Activated CD4-positive, alpha-beta T cell treated with anti-CD3 and anti-CD28 coated beads, Interleukin-2, Interleukin-6, amounts not matched to agents 100 ng/mL and 50 ng/mL, durations not matched to agents 16 hours and 8 hours (primary cell): ENCODE data around the gene ANTXR1.
A peak's percentile ranks its signal among the peaks of the same experiment; 100 is the strongest.

ENCODE experiments used
- DNase-seq: peaks from one replicate; pipeline ENCODE4 v3.0.0-alpha.2; 2020

The ANTXR1 gene

DNA sequence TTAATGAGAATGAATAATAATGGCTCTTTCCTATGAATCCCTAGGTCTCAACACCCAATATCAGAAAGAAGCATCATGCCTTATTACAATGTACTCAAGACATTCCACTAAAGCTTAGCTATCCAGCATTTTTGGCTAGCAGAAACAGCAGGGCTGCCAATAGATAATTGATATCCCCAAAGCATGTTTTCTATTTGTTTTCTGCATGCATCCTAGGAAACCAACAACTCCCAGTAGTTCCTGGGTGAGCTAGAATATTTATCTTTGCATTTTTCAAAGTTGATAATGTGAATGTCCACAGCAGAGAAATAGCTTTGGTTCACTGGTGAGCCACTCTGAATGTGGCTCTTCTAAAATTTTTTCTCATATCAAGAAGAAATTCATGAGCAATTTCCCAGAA, 5.8 kb upstream of the ANTXR1 start:
- DNase-seq = no peak

- DNase-seq = no peak
Measured at GRCh38 chr2:69007603-69008002, 5.4 kb upstream of the ANTXR1 start.

- no peak for DNase-seq
Measured at GRCh38 chr2:69010437-69011194, 2.4 kb upstream of the ANTXR1 start.

GRCh38 chr2:69011611-69012157, 1.3 kb upstream of the ANTXR1 start:
- DNase-seq = no peak

DNA sequence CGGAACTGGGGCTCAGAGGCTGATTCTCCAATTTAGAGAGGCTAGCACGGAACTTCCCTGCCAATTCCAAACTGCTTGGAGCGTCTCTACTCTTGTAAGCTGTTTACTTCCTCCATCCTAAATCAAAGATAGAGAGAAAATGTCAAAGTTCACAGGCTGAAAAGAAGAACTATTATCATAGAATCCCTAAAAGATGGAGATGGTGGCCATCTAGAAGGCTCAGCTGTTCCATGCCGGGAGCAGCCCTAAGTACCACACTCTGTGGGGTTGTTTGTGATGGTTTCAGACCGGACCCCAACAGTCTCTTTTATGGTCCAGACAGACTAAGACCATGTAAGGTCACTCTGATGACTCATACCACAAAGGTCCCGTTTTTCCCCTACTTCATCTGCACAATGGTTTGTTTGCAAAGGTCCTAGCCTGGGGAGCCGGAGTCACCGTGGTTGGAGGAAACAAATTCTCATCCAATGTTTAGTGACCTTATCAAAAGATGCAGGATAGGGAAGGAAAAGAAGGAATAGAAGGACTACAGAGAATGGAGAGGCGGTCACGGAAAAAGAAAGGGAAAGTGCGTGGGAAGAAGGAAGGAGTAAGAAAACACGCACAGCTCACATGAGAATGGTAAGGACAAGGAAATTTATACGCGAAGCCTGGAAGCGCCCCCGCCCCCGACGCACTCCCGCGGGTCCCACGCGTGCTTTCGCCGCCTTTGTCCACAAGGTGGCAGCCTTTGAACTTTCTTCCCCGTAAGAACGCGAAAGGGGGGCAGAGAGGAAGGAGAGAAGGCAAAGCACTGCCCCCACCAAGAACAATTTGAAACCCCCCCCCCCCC, 453 bp upstream of the ANTXR1 start:
- peak; percentile 42 for DNase-seq

DNA sequence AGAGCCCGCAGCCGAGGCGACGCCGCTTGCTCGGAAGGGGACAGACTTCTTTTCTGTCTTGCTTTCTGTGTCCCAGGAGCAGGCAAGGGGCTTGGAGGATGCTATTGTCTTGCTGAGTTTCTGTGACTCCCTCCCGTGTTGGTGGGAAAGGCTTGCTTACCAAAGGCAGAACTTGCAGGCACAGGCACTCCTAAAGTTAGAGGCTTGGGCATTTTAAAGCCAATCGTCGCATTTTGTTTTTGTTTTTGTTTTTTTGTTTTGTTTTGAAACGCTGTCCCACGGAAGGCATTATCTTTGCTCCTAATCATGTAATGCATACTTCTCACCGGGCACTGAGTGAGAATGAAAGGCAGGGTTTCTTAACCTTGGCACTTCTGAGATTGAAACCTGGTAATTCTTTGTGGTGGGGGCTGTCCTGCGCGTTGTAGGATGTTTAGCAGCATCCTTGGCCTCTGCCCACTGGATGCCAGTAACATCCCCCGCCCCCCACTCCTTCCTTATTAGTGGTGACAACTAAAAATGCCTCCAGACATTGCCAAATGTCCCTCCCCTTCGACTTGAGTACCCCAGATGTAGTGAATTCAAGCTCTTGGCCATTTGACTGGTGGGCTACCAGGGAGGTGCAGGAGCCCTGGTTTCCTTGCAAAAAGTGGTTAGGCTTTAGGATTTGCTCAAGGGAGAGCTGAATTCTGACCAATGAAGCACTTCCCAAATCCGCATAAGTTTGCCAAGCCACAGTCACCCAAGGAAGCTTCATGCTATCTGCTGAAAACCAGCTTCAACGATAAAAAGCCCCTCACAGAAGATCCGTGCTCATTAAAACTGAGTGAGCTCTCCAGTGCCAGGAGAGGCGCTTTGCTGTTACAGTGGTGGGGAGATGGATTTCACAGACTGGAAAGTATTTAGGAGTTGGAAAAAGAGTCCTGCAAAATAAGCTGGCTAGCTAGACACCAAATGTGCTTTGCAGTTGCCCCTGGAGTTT, 1.2 kb downstream of the ANTXR1 start:
- peak; percentile 40 for DNase-seq

GRCh38 chr2:69017080-69017479, 4.1 kb downstream of the ANTXR1 start:
- DNase-seq = no peak

- no peak for DNase-seq
Measured at GRCh38 chr2:69017835-69018234, 4.9 kb downstream of the ANTXR1 start.

GRCh38 chr2:69018678-69019095, 5.7 kb downstream of the ANTXR1 start:
- no peak for DNase-seq

- no peak for DNase-seq
Measured at GRCh38 chr2:69020496-69021426, 7.8 kb downstream of the ANTXR1 start.

DNA sequence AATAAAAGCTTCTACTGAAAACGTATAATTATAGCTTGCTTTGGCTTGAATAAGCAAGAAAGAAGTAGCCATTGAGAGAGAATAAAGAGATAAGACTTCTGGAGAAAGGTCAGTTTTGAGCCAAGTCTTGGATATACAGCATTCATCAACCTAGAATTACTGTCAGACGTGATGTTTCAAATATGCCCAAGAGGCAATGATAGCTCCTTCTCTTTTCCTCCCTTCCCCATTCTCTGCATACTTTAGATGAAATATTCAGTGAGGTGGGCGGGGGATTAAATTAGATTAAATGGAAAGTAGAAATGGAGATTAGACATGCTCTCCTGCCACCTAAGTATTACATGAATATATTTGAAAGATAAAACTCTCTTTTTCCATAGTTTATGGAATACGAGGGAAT, 8.7 kb downstream of the ANTXR1 start:
- DNase-seq = no peak

- no peak for DNase-seq
Measured at GRCh38 chr2:69022548-69022947, 9.6 kb downstream of the ANTXR1 start.

DNA sequence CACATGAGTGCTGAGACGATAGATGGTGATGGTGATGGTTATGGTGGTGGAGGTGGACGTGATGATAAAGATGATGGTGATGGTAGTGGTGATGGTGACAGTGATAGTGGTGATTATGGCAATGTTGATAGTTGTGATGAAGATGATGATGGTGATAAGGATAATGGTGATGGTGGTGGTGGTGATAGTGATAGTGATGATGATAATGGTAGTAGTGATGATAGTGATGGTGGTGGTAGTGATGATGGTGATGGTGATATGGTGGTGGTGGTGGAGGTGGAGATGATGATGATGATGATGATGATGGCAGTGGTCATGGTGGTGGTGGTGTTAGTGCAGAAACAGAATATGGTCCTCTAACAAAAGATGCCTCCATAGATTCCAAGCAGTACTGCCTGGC, 10.3 kb downstream of the ANTXR1 start:
- no peak for DNase-seq

- peak; percentile 67 for DNase-seq
Measured at GRCh38 chr2:69026026-69026425, 13.0 kb downstream of the ANTXR1 start.

DNA sequence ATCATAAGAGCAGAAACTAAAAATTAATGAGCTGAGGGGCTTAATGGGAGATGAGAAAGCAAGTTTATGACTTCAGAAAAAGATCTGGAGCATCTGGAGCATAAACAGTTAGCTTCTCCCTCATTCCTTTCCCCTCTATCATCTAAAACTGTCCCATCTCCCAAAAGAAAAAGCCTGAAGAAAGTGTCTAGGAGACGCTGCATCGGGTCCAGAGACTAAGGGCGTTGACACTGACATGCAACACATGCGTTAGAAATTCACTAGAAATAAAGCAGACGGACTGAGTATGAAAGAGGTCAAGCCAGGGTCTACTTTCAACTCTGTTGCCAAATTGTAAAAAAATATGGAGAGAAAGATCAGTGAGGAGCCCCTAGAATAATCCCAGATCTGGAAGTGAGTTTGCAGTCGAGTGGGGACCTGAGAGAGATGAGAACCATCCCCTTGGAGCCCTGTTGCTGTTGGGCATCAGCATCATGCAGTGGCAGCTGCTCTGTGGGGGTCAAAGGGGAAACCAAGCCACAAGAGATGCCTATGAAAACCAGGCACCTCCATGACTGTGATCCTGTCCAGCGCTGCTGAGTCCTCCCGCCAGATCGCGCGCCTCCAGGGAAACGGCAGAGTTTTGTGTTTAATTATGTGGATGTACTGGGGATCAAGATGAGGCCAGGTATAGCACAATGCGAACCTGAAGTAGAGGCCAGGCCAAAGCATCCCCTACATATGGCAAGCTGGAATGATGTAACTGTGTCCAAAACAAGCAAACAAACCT, 13.9 kb downstream of the ANTXR1 start:
- no peak for DNase-seq

GRCh38 chr2:69030800-69031428, 17.9 kb downstream of the ANTXR1 start:
- DNase-seq = no peak

GRCh38 chr2:69031466-69031865, 18.5 kb downstream of the ANTXR1 start:
- no peak for DNase-seq

DNA sequence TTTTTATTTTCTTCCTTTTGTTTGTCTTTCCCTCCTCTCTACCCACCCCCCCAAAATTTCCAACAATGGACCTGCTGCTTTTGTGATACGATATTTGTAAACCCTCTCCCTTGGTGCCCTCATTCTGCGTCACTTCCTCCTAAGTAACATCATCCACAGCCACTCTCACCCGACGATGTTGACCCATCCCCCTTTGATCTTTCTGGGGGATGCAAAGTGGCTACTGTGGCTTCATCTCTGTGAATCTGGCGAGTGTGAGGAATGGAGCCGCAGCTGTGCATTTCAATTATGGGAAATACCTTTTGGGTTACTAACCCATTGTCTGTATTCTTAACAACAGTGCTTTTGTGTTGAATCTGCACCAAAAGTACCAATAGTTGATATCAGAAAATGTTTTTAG, 19.4 kb downstream of the ANTXR1 start:
- no peak for DNase-seq

- no peak for DNase-seq
Measured at GRCh38 chr2:69033461-69034095, 20.6 kb downstream of the ANTXR1 start.

GRCh38 chr2:69034122-69034521, 21.1 kb downstream of the ANTXR1 start:
- DNase-seq = no peak
